H9 (cell line): ENCODE measurements around the gene CHRNG. TPM values are rescaled to one million over a fixed set of nuclear protein-coding genes. Genes with fewer than 3 reads are reported as not detected.

Experiments used
- DNase-seq: peaks from one replicate; pipeline ENCODE4 v3.0.0-alpha.2; 2017
- H2AFZ ChIP-seq: one replicate; pipeline ENCODE4 v1.6.1; 2013; ENCODE audit warnings: mild to moderate bottlenecking, low read length, control low read depth, moderate library complexity
- H2AK5ac ChIP-seq: 2 replicates; pipeline ENCODE4 v1.6.1; 2013; ENCODE audit warnings: low read length, control low read depth, mixed read lengths; ENCODE audit not compliant: insufficient read length
- H2BK120ac ChIP-seq: one replicate; pipeline ENCODE4 v1.6.1; 2013; ENCODE audit warnings: low read depth, mild to moderate bottlenecking, low read length, control low read depth, inconsistent platforms; ENCODE audit not compliant: poor library complexity, severe bottlenecking
- H2BK12ac ChIP-seq: 2 replicates; pipeline ENCODE4 v1.6.1; 2013; ENCODE audit warnings: low read length, control low read depth, mixed read lengths, low read depth; ENCODE audit not compliant: insufficient read length
- H2BK15ac ChIP-seq: 2 replicates; pipeline ENCODE4 v1.6.1; 2013; ENCODE audit warnings: low read depth, low read length, control low read depth
- H2BK20ac ChIP-seq: one replicate; pipeline ENCODE4 v1.6.1; 2013; ENCODE audit warnings: low read depth, mild to moderate bottlenecking, low read length, control low read depth, inconsistent platforms; ENCODE audit not compliant: poor library complexity, severe bottlenecking
- H2BK5ac ChIP-seq: 2 replicates; pipeline ENCODE4 v1.6.1; 2013; ENCODE audit warnings: low read length, control low read depth, mixed read lengths; ENCODE audit not compliant: insufficient read length
- H3K14ac ChIP-seq: 2 replicates; pipeline ENCODE4 v1.6.1; 2013; ENCODE audit warnings: low read length, control low read depth; ENCODE audit not compliant: insufficient read depth
- H3K18ac ChIP-seq: 2 replicates; pipeline ENCODE4 v1.6.1; 2013; ENCODE audit warnings: low read depth, mild to moderate bottlenecking, mixed read lengths, low read length, control low read depth; ENCODE audit not compliant: insufficient read length
- H3K23ac ChIP-seq: 2 replicates; pipeline ENCODE4 v1.6.1; 2013; ENCODE audit warnings: low read length, control low read depth, mixed read lengths, low read depth; ENCODE audit not compliant: insufficient read length
- H3K23me2 ChIP-seq: 2 replicates; pipeline ENCODE4 v1.6.1; 2013; ENCODE audit warnings: low read depth, mild to moderate bottlenecking, mixed read lengths, low read length, control low read depth; ENCODE audit not compliant: insufficient read length, poor library complexity, severe bottlenecking
- H3K27ac ChIP-seq: 2 replicates; pipeline ENCODE4 v1.5.1; 2013; ENCODE audit warnings: low read length, control low read depth, mixed read lengths, low read depth; ENCODE audit not compliant: insufficient read length
- H3K27me3 ChIP-seq: 2 replicates; pipeline ENCODE4 v1.6.1; 2013; ENCODE audit warnings: low read length, control low read depth, inconsistent platforms; ENCODE audit not compliant: insufficient read depth
- H3K4ac ChIP-seq: 2 replicates; pipeline ENCODE4 v1.6.1; 2013; ENCODE audit warnings: low read depth, mild to moderate bottlenecking, control low read depth, inconsistent platforms, low read length, moderate library complexity
- H3K4me1 ChIP-seq: 2 replicates; pipeline ENCODE4 v1.6.1; 2013; ENCODE audit warnings: low read length, control low read depth, inconsistent platforms; ENCODE audit not compliant: insufficient read depth
- H3K4me2 ChIP-seq: 2 replicates; pipeline ENCODE4 v1.6.1; 2013; ENCODE audit warnings: low read length, control low read depth, mixed read lengths; ENCODE audit not compliant: insufficient read length, insufficient read depth
- H3K56ac ChIP-seq: 2 replicates; pipeline ENCODE4 v1.6.1; 2013; ENCODE audit warnings: low read depth, mild to moderate bottlenecking, mixed read lengths, low read length, control low read depth; ENCODE audit not compliant: insufficient read length
- H3K79me1 ChIP-seq: 2 replicates; pipeline ENCODE4 v1.6.1; 2013; ENCODE audit warnings: low read depth, mild to moderate bottlenecking, moderate library complexity, low read length, control low read depth, inconsistent platforms; ENCODE audit not compliant: insufficient read depth, poor library complexity, severe bottlenecking
- H3K79me2 ChIP-seq: 2 replicates; pipeline ENCODE4 v1.6.1; 2013; ENCODE audit warnings: low read length, control low read depth, inconsistent platforms; ENCODE audit not compliant: insufficient read depth
- H3K9ac ChIP-seq: 2 replicates; pipeline ENCODE4 v1.6.1; 2013; ENCODE audit warnings: low read length, control low read depth, mixed read lengths; ENCODE audit not compliant: insufficient read length; ENCODE audit errors: extremely low read depth
- H3K9me3 ChIP-seq: one replicate; pipeline ENCODE4 v1.6.1; 2013; ENCODE audit warnings: low read depth, low read length, inconsistent platforms; ENCODE audit not compliant: control insufficient read depth
- H3T11ph ChIP-seq: one replicate; pipeline ENCODE4 v1.6.1; 2013; ENCODE audit warnings: mild to moderate bottlenecking, low read length, control low read depth, inconsistent platforms
- H4K20me1 ChIP-seq: one replicate; pipeline ENCODE4 v1.6.1; 2013; ENCODE audit not compliant: control insufficient read depth, insufficient read length, insufficient read depth
- H4K5ac ChIP-seq: 2 replicates; pipeline ENCODE4 v1.6.1; 2013; ENCODE audit warnings: low read depth, mild to moderate bottlenecking, mixed read lengths, low read length, control low read depth; ENCODE audit not compliant: insufficient read length
- H4K8ac ChIP-seq: replicated peaks from 2 replicates; pipeline ENCODE4 v1.6.1; 2013; ENCODE audit warnings: low read length, control low read depth, mixed read lengths, low read depth; ENCODE audit not compliant: insufficient read length
- H4K91ac ChIP-seq: 2 replicates; pipeline ENCODE4 v1.6.1; 2013; ENCODE audit warnings: low read depth, mild to moderate bottlenecking, moderate library complexity, mixed read lengths, low read length, control low read depth; ENCODE audit not compliant: insufficient read length
- H3K27ac Mint-ChIP-seq, 3 experiments: 2 replicates in 2 of 3; 3 replicates in 1 of 3; pipeline ENCODE4 v1.8.0; 2020 to 2021; ENCODE audit warnings: mixed read lengths in 3 of 3, mild to moderate bottlenecking in 1 of 3, moderate library complexity in 1 of 3
- H3K27me3 Mint-ChIP-seq: 2 replicates; pipeline ENCODE4 v1.8.0; 2021; ENCODE audit warnings: low read depth, mild to moderate bottlenecking, moderate library complexity, mixed read lengths
- H3K36me3 Mint-ChIP-seq, 3 experiments: 2 replicates in 2 of 3; 3 replicates in 1 of 3; pipeline ENCODE4 v1.8.0; 2020 to 2021; ENCODE audit warnings: low read depth in 3 of 3, mixed read lengths in 3 of 3; ENCODE audit not compliant: insufficient read depth in 1 of 3
- H3K4me1 Mint-ChIP-seq, 2 experiments: 2 replicates each; pipeline ENCODE4 v1.8.0; 2020; ENCODE audit warnings: mixed read lengths in 2 of 2
- H3K4me3 Mint-ChIP-seq, 2 experiments: 2 replicates in 1 of 2; 3 replicates in 1 of 2; pipeline ENCODE4 v1.8.0; 2020 to 2021; ENCODE audit warnings: mild to moderate bottlenecking in 2 of 2, mixed read lengths in 2 of 2, moderate library complexity in 1 of 2
- H3K9me3 Mint-ChIP-seq, 2 experiments: 2 replicates in 1 of 2; 3 replicates in 1 of 2; pipeline ENCODE4 v1.8.0; 2020; ENCODE audit warnings: mild to moderate bottlenecking in 2 of 2, mixed read lengths in 2 of 2, moderate library complexity in 1 of 2
- WGBS: extraction: QIAGEN DNeasy Blood & Tissue Kit; methylation state at CpG from one replicate; pipeline ENCODE4 v1.1.7; 2013; ENCODE audit warnings: missing lambda C conversion rate, low lambda C conversion rate, mixed read lengths; ENCODE audit not compliant: insufficient read length; ENCODE audit errors: extremely low coverage; 5-methylcytosine and 5-hydroxymethylcytosine counted together
- total RNA-seq: library from RNA; stranded (reverse); gene quantifications from 2 replicates; pipeline ENCODE4 v1.2.1, GENCODE V29; 2021
- TF ChIP-seq, protein P1 (sequence below): fragments of 200-600 bp; sonication (generic); conservative IDR thresholded peaks from 3 replicates; pipeline ENCODE4 v1.8.0; 2021; ENCODE audit warnings: antibody characterized with exemption, mild to moderate bottlenecking

Gene CHRNG
- total RNA-seq, 1 experiment from 2014 or later = not detected

DNA sequence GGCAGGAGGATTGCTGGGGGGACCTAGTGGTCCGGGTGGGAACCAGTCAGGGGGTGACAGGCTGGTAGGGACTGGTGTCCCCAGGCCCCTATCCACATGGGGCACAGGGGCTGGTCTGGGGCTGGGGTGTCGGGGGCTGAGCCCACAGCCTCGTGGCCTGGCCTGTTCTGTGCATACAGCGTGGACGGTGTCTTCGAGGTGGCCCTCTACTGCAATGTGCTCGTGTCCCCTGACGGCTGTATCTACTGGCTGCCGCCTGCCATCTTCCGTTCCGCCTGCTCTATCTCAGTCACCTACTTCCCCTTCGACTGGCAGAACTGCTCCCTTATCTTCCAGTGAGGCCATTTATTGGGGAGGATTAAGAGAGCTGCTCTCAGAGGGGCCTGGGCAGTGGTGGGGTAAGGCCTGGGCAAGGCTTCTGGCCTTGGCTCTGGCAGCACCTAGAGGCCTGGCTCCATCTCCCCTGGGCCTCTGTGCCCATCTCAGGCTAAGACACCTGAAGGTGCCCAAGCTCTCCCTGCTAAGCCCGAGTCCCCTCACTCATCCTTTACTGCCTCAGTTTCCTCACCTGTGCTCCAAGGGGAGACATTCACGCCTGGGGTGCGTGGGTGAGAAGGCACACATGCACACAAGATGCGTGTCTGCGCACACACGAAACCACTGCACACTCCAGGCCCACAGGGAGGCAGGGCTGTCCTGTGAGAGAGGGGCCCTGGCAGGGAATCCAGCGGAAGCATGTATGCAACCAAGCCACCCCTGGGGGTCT lies 1.9 kb downstream of the CHRNG start:
- no peak overlapping the region for H2BK20ac ChIP-seq
- H3K4me3 Mint-ChIP-seq = no peak overlapping the region
- H3K36me3 Mint-ChIP-seq = peaks cover 3 to 6% (median 5%) of the 10 kb centered on the region in 3 experiments; a peak in 6 of 7 replicates
- no peak overlapping the region for H4K8ac ChIP-seq
- no peaks in the 10 kb centered on the region for H4K20me1 ChIP-seq
- WGBS = no CpG with 5 or more reads among the region's 19 CpGs
- no peak overlapping the region for H3K14ac ChIP-seq
- no peak overlapping the region for H4K91ac ChIP-seq
- H3K23ac ChIP-seq = no peak overlapping the region
- H2BK15ac ChIP-seq = no peak overlapping the region
- no peaks in the 10 kb centered on the region for H3K79me1 ChIP-seq
- no peak overlapping the region for H2BK5ac ChIP-seq
- no peaks in the 10 kb centered on the region for H3K9me3 ChIP-seq
- no peak overlapping the region for H3K56ac ChIP-seq
- H3K27ac Mint-ChIP-seq = peak overlapping the region in 1 of 3 experiments; percentile 83; a peak in 2 of 7 replicates
- no peak overlapping the region for H2AFZ ChIP-seq
- H3K9ac ChIP-seq = no peak overlapping the region
- H3K4me1 Mint-ChIP-seq = peaks cover 18 to 22% of the 10 kb centered on the region in 2 experiments
- no peak overlapping the region for H3K27ac ChIP-seq
- no peak overlapping the region for H2AK5ac ChIP-seq
- H3K23me2 ChIP-seq = no peaks in the 10 kb centered on the region
- H3T11ph ChIP-seq = no peak overlapping the region
- no peak for DNase-seq
- TF ChIP-seq, protein P1, sequence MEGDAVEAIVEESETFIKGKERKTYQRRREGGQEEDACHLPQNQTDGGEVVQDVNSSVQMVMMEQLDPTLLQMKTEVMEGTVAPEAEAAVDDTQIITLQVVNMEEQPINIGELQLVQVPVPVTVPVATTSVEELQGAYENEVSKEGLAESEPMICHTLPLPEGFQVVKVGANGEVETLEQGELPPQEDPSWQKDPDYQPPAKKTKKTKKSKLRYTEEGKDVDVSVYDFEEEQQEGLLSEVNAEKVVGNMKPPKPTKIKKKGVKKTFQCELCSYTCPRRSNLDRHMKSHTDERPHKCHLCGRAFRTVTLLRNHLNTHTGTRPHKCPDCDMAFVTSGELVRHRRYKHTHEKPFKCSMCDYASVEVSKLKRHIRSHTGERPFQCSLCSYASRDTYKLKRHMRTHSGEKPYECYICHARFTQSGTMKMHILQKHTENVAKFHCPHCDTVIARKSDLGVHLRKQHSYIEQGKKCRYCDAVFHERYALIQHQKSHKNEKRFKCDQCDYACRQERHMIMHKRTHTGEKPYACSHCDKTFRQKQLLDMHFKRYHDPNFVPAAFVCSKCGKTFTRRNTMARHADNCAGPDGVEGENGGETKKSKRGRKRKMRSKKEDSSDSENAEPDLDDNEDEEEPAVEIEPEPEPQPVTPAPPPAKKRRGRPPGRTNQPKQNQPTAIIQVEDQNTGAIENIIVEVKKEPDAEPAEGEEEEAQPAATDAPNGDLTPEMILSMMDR = no peak
- no peaks in the 10 kb centered on the region for H3K79me2 ChIP-seq
- H2BK12ac ChIP-seq = no peak overlapping the region
- H3K18ac ChIP-seq = no peak overlapping the region
- H3K27me3 Mint-ChIP-seq = peaks cover 5% of the 10 kb centered on the region
- H3K27me3 ChIP-seq = no peaks in the 10 kb centered on the region; the same call in 1 of the 2 replicates
- no peak overlapping the region for H3K4me2 ChIP-seq
- peaks cover 4% of the 10 kb centered on the region; the same call in 1 of the 2 replicates for H3K4me1 ChIP-seq
- no peak overlapping the region for H3K4ac ChIP-seq
- no peak overlapping the region for H4K5ac ChIP-seq
- no peak overlapping the region for H2BK120ac ChIP-seq
- H3K9me3 Mint-ChIP-seq = peaks cover 4 to 6% of the 10 kb centered on the region in 2 experiments; a peak in 4 of 5 replicates
